ENCODE results near the gene SMU1. TPM values are rescaled to one million over a fixed set of nuclear protein-coding genes. Genes with fewer than 3 reads are reported as not detected.

The SMU1 gene
- total RNA-seq, 1 experiment from 2014 or later, result 23.6 TPM

DNA sequence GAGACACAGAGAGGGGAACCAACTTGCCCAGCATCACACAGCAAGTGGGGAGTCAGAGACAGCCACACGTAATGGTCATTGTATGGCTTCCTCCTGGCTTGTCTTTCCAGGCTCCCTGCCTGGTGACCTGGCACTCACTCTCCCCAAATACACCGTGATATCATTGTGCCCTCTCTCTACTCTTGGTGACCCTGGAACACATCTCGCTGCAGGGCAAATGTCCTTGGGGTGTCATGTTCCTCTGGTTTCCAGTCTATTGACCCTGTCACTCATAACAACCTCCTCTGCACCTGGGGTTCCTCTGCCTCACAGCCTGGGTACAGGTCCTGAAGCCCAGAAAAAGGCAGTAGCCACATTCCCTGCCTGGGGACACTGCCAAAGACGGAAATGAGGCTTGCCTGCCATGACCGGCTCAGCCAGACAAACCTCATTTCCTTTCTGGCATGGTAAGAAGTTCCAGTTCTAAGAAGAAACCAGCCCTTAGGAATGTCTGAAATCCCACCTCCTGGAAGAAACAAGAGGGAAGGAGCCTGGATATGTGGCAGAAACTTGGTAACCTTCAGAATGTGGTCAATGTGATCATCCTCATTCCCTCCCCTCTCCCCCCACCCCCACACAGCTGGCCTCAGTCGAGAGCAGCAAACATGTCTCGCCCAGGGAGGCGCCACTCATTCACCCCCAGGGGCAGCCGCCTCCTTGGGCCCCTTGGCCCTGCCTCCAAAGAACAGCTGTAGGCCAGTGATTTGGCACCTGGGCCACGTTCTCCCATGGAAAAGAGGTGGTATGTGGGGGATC lies 30.6 kb upstream of the SMU1 start:
- no peaks in the 10 kb centered on the region for H3K36me3 ChIP-seq (ENCODE audit: control insufficient read depth, insufficient read depth, low read length)
- no peaks in the 10 kb centered on the region for H3K9me3 ChIP-seq
- Mint-ChIP-seq H3K4me1 (ENCODE audit: low read depth, unreplicated experiment) (peaks cover 18% of the 10 kb centered on the region), H3K9me3 (ENCODE audit: unreplicated experiment) (no peaks in the 10 kb centered on the region), H3K36me3 (ENCODE audit: insufficient read depth, unreplicated experiment) (peaks cover 66% of the 10 kb centered on the region), H3K27me3 (ENCODE audit: insufficient read depth, unreplicated experiment) (no peaks in the 10 kb centered on the region), H3K4me3 (ENCODE audit: unreplicated experiment) (no peak overlapping the region), H3K27ac (ENCODE audit: unreplicated experiment) (peak overlapping the region; percentile 16)
- H3K27me3 ChIP-seq (replicated peaks; ENCODE audit: control insufficient read depth, insufficient read depth, low read length), result no peaks in the 10 kb centered on the region
- ChIA-PET CTCF (no interaction called here), POLR2A (no interaction called here)
- TF ChIP-seq, protein P1, sequence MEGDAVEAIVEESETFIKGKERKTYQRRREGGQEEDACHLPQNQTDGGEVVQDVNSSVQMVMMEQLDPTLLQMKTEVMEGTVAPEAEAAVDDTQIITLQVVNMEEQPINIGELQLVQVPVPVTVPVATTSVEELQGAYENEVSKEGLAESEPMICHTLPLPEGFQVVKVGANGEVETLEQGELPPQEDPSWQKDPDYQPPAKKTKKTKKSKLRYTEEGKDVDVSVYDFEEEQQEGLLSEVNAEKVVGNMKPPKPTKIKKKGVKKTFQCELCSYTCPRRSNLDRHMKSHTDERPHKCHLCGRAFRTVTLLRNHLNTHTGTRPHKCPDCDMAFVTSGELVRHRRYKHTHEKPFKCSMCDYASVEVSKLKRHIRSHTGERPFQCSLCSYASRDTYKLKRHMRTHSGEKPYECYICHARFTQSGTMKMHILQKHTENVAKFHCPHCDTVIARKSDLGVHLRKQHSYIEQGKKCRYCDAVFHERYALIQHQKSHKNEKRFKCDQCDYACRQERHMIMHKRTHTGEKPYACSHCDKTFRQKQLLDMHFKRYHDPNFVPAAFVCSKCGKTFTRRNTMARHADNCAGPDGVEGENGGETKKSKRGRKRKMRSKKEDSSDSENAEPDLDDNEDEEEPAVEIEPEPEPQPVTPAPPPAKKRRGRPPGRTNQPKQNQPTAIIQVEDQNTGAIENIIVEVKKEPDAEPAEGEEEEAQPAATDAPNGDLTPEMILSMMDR (IDR thresholded peaks at IDR 0.05; ENCODE audit: insufficient read depth in 1 of 2, low read depth in 1 of 2, low read length in 1 of 2, severe bottlenecking in 1 of 2, unreplicated experiment in 1 of 2), result no peak
- intact Hi-C loops (cut with micrococcal nuclease; ENCODE audit: unreplicated experiment), result no loop called here
- H3K4me3 ChIP-seq (ENCODE audit: low read depth, low read length), result no peak overlapping the region
- peaks cover 7% of the 10 kb centered on the region; the same call in 1 of the 2 replicates for H3K4me1 ChIP-seq
- DNase-seq, result no peak
- no TSS peak for BruUV-seq (replicated peaks)

- Mint-ChIP-seq H3K4me1 (ENCODE audit: low read depth, unreplicated experiment) (peaks cover 13% of the 10 kb centered on the region), H3K9me3 (ENCODE audit: unreplicated experiment) (no peaks in the 10 kb centered on the region), H3K27me3 (ENCODE audit: insufficient read depth, unreplicated experiment) (no peaks in the 10 kb centered on the region), H3K27ac (ENCODE audit: unreplicated experiment) (no peak overlapping the region), H3K4me3 (ENCODE audit: unreplicated experiment) (no peak overlapping the region), H3K36me3 (ENCODE audit: insufficient read depth, unreplicated experiment) (peaks cover 66% of the 10 kb centered on the region)
- Histone ChIP-seq H3K27me3 (replicated peaks; ENCODE audit: control insufficient read depth, insufficient read depth, low read length) (no peaks in the 10 kb centered on the region), H3K9me3 (no peaks in the 10 kb centered on the region), H3K36me3 (ENCODE audit: control insufficient read depth, insufficient read depth, low read length) (no peaks in the 10 kb centered on the region), H3K4me3 (ENCODE audit: low read depth, low read length) (no peak overlapping the region), H3K4me1 (peaks cover 7% of the 10 kb centered on the region; the same call in 1 of the 2 replicates)
- POLR2A ChIA-PET, result no interaction called here
- CTCF ChIA-PET, result no interaction called here
- no TSS peak for BruUV-seq (replicated peaks)
- DNase-seq, result no peak
- intact Hi-C loops (cut with micrococcal nuclease; ENCODE audit: unreplicated experiment), result no loop called here
- TF ChIP-seq, protein P1 (IDR thresholded peaks at IDR 0.05; ENCODE audit: insufficient read depth in 1 of 2, low read depth in 1 of 2, low read length in 1 of 2, severe bottlenecking in 1 of 2, unreplicated experiment in 1 of 2), result no peak
Measured at GRCh38 chr9:33106372-33106771, 29.9 kb upstream of the SMU1 start.

- H3K4me3 Mint-ChIP-seq (ENCODE audit: unreplicated experiment), result no peak overlapping the region
- TF ChIP-seq, protein P1 (IDR thresholded peaks at IDR 0.05; ENCODE audit: insufficient read depth in 1 of 2, low read depth in 1 of 2, low read length in 1 of 2, severe bottlenecking in 1 of 2, unreplicated experiment in 1 of 2), result no peak
- peaks cover 13% of the 10 kb centered on the region for H3K4me1 Mint-ChIP-seq (ENCODE audit: low read depth, unreplicated experiment)
- peaks cover 7% of the 10 kb centered on the region; the same call in 1 of the 2 replicates for H3K4me1 ChIP-seq
- H3K27ac Mint-ChIP-seq (ENCODE audit: unreplicated experiment), result no peak overlapping the region
- no peaks in the 10 kb centered on the region for H3K27me3 ChIP-seq (replicated peaks; ENCODE audit: control insufficient read depth, insufficient read depth, low read length)
- no peaks in the 10 kb centered on the region for H3K9me3 Mint-ChIP-seq (ENCODE audit: unreplicated experiment)
- CTCF ChIA-PET, result no interaction called here
- POLR2A ChIA-PET, result no interaction called here
- H3K36me3 Mint-ChIP-seq (ENCODE audit: insufficient read depth, unreplicated experiment), result peaks cover 62% of the 10 kb centered on the region
- no peaks in the 10 kb centered on the region for H3K9me3 ChIP-seq
- intact Hi-C loops (cut with micrococcal nuclease; ENCODE audit: unreplicated experiment), result no loop called here
- no peak for DNase-seq
- no peak overlapping the region for H3K4me3 ChIP-seq (ENCODE audit: low read depth, low read length)
- no peaks in the 10 kb centered on the region for H3K27me3 Mint-ChIP-seq (ENCODE audit: insufficient read depth, unreplicated experiment)
- no peaks in the 10 kb centered on the region for H3K36me3 ChIP-seq (ENCODE audit: control insufficient read depth, insufficient read depth, low read length)
- no TSS peak for BruUV-seq (replicated peaks)
Measured at GRCh38 chr9:33105959-33106358, 29.5 kb upstream of the SMU1 start.
